Measurements from ENCODE around the gene EIF4G1. TPM values are rescaled to one million over a fixed set of nuclear protein-coding genes. Genes with fewer than 3 reads are reported as not detected.

Gene EIF4G1
- total and polyA plus RNA-seq, 7 donors = 62.9 to 249 (median 168) TPM

GRCh38 chr3:184373422-184373821 is 59.0 kb downstream of the EIF4G1 start:
- peaks cover 3 to 9% (median 4%) of the 10 kb centered on the region in 3 donors for H3K27me3 ChIP-seq
- WGBS, 2 donors = 70 to 72% methylated on average over 6 of the region's 6 CpGs
- DNase-seq = peak; percentile 72
- peaks cover 0 to 11% (median 2%) of the 10 kb centered on the region in 4 donors for H3K4me1 ChIP-seq
- no peaks in the 10 kb centered on the region for H3K9me3 ChIP-seq
- no peak overlapping the region for H3K4me3 ChIP-seq
- H3K36me3 ChIP-seq = peaks cover 0 to 12% (median under 1%) of the 10 kb centered on the region in 4 donors
- H3K27ac ChIP-seq = no peak overlapping the region
- intact Hi-C loops (cut with DNase I) = loop anchor here (5.0 kb wide), 1 partner anchor 169 kb away; no protein-coding TSS in a partner anchor
- no peak for TF ChIP-seq POLR2AphosphoS5 (IDR thresholded peaks at IDR 0.05)
- no peak for TF ChIP-seq POLR2A (IDR thresholded peaks at IDR 0.05)
- no peak for TF ChIP-seq CTCF (IDR thresholded peaks at IDR 0.05)
- no peak for TF ChIP-seq EP300 (IDR thresholded peaks at IDR 0.05)

GRCh38 chr3:184375747-184376461 is 61.5 kb downstream of the EIF4G1 start:
- H3K36me3 ChIP-seq = no peaks in the 10 kb centered on the region
- 83 to 89% methylated on average over 12 of the region's 12 CpGs for WGBS, 2 donors
- TF ChIP-seq EP300 (IDR thresholded peaks at IDR 0.05) (no peak), POLR2A (IDR thresholded peaks at IDR 0.05) (no peak), POLR2AphosphoS5 (IDR thresholded peaks at IDR 0.05) (no peak), CTCF (IDR thresholded peaks at IDR 0.05) (no peak)
- no peak overlapping the region for H3K27ac ChIP-seq
- H3K27me3 ChIP-seq = peaks cover 3 to 26% (median 19%) of the 10 kb centered on the region in 3 donors
- DNase-seq = no peak
- intact Hi-C loops (cut with DNase I) = no loop called here
- no peaks in the 10 kb centered on the region for H3K9me3 ChIP-seq
- peaks cover 0 to 22% (median 13%) of the 10 kb centered on the region in 4 donors for H3K4me1 ChIP-seq
- no peak overlapping the region for H3K4me3 ChIP-seq

GRCh38 chr3:184377374-184377773 is 63.0 kb downstream of the EIF4G1 start:
- DNase-seq = peak; percentile 59
- Histone ChIP-seq H3K27ac (no peak overlapping the region), H3K27me3 (peaks cover 3 to 36% (median 30%) of the 10 kb centered on the region in 3 donors), H3K4me1 (peaks cover 0 to 23% (median 19%) of the 10 kb centered on the region in 4 donors), H3K4me3 (no peak overlapping the region), H3K9me3 (no peaks in the 10 kb centered on the region), H3K36me3 (no peaks in the 10 kb centered on the region)
- 64 to 80% methylated on average over 5 of the region's 5 CpGs for WGBS, 2 donors
- intact Hi-C loops (cut with DNase I) = no loop called here
- no peak for TF ChIP-seq POLR2AphosphoS5 (IDR thresholded peaks at IDR 0.05)
- no peak for TF ChIP-seq CTCF (IDR thresholded peaks at IDR 0.05)
- no peak for TF ChIP-seq POLR2A (IDR thresholded peaks at IDR 0.05)
- TF ChIP-seq EP300 (IDR thresholded peaks at IDR 0.05) = no peak

DNA sequence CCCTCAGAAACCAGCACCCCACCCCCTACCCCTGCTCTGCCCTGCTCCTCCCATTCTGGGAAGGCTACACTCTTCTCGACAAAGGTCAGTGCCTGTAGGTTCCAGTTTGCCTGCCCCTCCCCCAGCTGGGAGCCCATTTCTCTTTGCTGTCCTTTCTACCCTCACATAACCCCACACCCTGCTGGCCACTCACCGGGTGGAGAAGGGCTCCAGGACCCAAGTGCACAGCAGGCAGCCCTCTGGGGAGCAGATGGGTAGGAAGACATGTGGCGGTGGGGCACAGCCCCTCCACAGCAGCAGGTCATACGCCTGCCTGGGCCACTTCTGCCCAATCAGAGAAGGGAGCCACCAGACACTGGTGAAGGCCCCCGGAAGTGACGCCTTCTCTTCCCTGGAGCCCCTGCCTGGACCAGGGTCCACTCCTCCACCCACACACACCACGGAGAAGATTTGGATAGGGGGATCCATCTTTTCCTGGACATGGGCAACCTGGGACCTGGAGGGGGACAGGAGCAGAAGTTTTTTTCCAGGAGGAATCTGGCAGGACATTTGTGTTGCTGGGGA is 63.6 kb downstream of the EIF4G1 start, which contains the start of gene THPO:
THPO (minus strand) TSS at position 326 of the 564 bp plus-strand sequence. CDS start 1,948 bp downstream, outside the sequence.
- intact Hi-C loops (cut with DNase I) = no loop called here
- no peak for TF ChIP-seq POLR2AphosphoS5 (IDR thresholded peaks at IDR 0.05)
- TF ChIP-seq POLR2A (IDR thresholded peaks at IDR 0.05) = no peak
- no peak for TF ChIP-seq EP300 (IDR thresholded peaks at IDR 0.05)
- TF ChIP-seq CTCF (IDR thresholded peaks at IDR 0.05) = no peak
- Histone ChIP-seq H3K36me3 (no peaks in the 10 kb centered on the region), H3K27me3 (peaks cover 3 to 36% (median 30%) of the 10 kb centered on the region in 3 donors), H3K4me1 (peaks cover 0 to 23% (median 19%) of the 10 kb centered on the region in 4 donors), H3K9me3 (no peaks in the 10 kb centered on the region), H3K27ac (peak within 1 kb of the TSS; percentile 65 to 72 (median 70)), H3K4me3 (peak within 1 kb of the TSS in 1 of 4 donors; percentile 52)
- DNase-seq = peak; percentile 64
- 75 to 78% methylated on average over 7 of the region's 7 CpGs for WGBS, 2 donors

Measured in sigmoid colon (tissue), 7 donors.